HG03565 (cell line): Measurements from ENCODE around the gene NRXN2.

ENCODE experiments used
- ATAC-seq: cut with Tn5 transposase; IDR thresholded peaks from one replicate; pipeline ENCODE4 v1.9.1; 2021; ENCODE audit warnings: mild to moderate bottlenecking, moderate library complexity; ENCODE audit not compliant: unreplicated experiment

NRXN2 gene

GRCh38 chr11:64722141-64723065 is 594 bp downstream of the NRXN2 start:
- no peak for ATAC-seq

DNA sequence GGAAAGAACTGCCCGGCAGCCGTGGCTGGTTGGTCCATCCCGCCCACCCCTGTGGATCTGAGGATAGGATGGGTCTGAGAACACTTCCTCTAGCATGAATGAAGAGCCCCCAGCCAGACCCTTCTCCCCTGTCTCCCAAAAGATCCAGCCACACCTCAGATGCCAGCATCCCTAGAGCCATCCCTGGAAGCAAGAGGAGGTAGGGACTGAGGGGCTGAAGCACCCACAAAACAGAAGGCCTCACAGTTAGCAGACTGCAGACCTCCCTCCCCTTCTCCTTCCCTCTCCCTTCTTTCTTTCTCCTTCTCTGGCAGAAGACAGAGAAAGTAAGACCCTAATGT is 1.7 kb downstream of the NRXN2 start:
- no peak for ATAC-seq

DNA sequence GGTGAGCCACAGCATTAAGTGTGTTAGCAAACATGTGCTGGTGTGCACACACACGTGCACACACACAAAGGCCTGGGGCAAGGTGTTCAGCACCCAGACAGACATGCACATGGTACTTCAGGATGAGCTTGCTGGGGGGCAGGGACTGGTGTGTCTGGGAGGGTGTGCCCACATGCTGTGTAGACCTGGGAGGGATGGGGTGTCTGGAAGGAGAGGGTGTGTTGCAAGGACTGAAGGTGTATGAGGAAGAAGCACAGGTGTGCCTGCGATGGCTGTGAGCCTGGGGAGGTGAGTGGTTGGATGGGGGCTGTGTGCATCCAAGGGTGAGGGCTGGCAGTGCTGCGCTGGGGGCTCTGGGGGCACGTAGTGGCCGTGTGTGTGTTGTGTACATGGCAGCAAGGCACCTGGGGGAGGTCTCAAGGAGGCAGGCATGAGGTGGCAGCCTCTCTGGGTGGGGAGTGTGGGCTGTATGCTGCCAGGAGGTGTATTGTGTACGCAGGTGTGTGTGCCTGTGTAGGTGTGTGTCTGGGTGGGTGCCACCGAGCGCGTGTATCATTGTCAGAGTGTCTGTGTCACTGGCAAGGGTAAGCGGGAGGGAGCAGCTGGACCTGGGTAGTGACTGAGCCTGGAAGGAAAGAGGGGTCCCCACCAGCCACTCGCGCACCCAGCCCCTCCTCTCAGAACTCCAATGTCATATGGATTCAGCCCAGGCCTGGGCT is 2.2 kb downstream of the NRXN2 start:
- ATAC-seq: no peak

DNA sequence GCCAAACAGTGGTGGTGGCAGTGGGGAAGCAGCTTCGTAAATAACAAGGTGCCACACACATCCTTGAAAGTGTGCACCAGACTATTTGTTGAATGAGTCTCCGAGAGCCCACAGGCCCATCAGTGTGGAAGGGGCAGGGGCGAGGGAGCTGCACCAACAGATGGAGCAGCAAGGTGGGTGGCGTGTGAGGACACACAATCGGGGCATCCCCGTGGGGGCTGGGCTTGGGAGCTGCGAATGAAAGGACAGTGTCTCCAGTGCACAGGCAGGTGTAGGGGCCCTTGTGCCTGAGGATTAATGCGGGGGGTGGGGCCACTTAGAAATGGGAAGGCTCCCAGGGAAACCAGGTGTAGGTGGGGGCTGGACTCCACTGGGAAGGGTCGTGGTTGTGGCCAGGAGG is 2.8 kb downstream of the NRXN2 start:
- ATAC-seq: no peak

- no peak for ATAC-seq
These were observed 3.6 kb downstream of the NRXN2 start for GRCh38 chr11:64719406-64719805.

GRCh38 chr11:64718780-64719124 is 4.2 kb downstream of the NRXN2 start:
- ATAC-seq: no peak

- ATAC-seq: no peak
These were observed 4.8 kb downstream of the NRXN2 start for GRCh38 chr11:64718084-64718779.

GRCh38 chr11:64717268-64717578 is 5.8 kb downstream of the NRXN2 start:
- ATAC-seq: no peak

DNA sequence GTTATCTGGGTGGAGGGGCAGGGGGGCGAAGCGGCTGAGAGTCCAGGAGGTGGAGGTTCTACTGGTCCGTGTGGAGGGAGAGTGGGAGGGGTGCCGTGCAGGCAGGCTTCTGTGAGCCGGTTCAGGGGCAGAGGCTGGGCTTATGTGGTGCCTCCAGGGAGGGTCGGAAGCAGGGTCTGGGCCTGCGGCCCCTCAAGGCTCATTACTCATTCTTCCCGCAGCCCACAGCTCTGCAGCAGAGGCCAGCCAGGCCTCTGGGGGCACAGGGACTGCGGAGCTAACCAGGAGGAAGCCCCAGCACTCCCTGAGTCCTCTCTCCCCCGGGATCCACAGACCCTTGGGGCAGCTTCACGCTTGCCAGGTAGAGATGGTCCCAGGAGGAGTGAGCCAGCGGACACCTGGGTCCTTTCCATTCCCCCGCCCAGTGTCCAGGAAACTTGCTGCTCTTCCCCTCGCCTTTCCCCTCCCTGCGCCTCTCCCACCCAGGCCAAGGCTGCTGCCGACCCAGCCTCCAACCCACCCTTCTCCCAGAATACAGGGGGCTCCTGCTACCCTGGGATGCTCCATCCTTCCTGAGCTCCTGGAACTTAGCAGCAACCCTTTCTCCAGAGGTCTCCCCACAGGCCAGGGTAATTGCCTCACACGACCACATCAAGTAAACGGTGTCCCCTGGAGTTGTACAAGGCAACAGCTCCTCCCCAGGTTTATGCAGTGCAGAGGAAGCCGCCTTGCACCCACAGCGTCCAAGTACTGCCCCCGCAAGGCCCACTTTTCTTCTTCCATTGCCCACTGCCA is 6.3 kb downstream of the NRXN2 start:
- ATAC-seq: no peak

- no peak for ATAC-seq
These were observed 7.1 kb downstream of the NRXN2 start for GRCh38 chr11:64715756-64716472.

- ATAC-seq: no peak
These were observed 7.9 kb downstream of the NRXN2 start for GRCh38 chr11:64715110-64715509.

DNA sequence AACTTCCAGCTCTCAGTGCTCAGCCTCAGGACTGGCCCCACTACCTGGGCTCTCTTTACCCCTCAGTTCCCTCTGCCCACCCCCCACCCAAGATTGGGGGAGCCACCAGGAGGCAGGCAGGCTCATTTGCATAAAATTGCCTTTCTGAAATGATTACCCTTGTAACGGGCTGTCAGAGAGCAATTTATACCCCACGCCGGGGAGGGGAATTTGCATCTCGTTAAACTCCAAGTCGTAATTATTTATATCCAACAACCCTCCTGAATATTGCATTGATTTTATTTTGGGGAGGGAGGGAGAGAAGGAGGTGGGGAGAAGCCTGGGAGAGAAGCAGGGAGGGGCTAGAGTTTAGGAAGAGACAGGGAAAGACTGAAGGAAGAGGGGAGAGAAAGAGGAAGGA is 8.3 kb downstream of the NRXN2 start:
- ATAC-seq: no peak

DNA sequence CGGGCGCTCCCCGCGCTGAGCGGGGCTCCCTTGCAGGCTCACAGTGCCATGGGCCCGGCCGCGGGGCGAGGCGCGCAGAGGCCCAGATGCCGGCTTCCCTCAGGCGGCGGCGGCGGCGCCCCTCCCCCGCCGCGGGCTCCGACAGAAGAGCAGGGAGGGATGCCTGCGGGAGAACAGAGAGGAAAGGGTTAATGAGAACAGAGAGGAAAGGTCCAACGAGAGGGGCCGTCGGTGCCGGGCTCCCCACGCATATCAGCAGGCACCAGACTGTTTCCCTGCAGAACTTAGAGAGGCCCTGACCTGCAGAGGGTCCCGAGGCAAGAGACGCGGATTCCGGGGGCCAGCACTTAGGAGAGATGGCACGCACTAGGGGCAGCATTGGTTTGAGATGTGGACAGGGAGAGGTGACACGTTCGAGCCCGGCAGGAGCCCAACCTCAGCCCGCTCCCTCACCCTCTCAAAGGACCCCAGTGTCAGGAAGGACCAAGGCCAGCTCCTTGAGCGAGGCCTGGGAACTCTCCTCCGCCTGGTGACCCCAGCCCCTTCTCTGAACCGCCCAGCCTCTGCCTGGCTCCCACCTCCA is 9.1 kb downstream of the NRXN2 start:
- ATAC-seq: no peak

DNA sequence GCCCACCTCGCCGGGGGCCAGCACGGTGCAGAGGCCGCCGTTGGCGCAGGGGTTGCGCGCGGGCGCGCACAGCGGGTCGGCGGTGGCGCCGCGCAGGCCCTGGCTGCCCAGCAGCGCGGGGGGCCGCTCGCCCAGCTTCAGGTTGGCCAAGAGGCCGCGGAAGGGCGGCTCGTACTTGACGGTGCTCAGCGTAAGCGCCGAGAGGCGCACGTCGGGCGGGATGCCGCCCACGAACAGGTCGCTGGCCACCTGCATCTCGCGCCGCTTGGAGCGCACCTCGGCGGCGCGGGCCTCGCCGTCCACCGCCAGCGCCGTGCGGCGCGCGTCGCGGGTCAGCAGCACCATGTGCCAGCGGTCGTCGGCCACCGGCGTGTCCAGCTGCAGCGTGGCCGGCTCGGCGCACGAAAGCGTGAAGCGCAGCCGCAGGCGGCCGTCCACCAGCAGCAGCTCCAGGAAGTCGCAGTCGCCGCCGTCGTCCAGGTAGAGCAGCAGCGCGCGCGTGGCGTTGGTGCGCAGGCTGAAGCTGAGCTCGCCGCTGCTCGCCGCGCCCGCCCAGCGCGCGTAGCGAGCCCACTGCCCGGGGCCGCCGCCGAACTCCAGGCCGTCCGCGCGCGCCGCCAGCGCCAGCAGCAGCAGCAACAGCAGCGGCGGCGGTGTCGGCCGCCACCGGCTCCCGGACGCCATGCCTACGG is 9.8 kb downstream of the NRXN2 start:
- no peak for ATAC-seq

DNA sequence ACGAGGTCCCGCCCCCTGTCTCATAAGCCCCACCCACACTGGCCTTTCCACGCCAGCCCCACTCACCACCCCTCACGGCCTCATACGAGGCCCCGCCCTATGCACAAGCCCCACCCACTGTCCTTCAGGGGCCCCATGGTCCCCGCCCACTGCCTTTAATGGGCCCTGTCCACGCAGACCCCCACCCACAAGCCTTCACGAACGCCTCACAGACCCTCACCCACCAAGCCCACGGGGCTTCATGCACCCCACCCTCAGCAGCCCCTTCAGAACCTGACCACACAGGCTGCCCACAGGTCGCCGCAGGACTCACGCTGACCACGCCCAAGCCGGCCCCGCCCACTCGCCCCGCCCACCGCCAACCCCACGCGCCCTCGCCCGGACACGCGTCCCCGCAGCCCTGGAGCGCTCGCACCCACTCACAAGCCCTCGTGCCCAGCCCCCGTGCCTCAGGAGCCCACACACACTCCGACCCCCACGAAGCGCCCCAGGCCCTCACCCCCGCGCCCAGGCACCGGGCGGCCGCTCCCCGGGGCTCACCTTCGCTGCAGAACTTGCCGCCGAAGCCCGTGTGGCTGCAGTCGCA is 10.5 kb downstream of the NRXN2 start:
- no peak for ATAC-seq

- ATAC-seq: no peak
These were observed 11.0 kb downstream of the NRXN2 start for GRCh38 chr11:64711956-64712362.

GRCh38 chr11:64711138-64711955 is 11.7 kb downstream of the NRXN2 start:
- ATAC-seq: no peak

DNA sequence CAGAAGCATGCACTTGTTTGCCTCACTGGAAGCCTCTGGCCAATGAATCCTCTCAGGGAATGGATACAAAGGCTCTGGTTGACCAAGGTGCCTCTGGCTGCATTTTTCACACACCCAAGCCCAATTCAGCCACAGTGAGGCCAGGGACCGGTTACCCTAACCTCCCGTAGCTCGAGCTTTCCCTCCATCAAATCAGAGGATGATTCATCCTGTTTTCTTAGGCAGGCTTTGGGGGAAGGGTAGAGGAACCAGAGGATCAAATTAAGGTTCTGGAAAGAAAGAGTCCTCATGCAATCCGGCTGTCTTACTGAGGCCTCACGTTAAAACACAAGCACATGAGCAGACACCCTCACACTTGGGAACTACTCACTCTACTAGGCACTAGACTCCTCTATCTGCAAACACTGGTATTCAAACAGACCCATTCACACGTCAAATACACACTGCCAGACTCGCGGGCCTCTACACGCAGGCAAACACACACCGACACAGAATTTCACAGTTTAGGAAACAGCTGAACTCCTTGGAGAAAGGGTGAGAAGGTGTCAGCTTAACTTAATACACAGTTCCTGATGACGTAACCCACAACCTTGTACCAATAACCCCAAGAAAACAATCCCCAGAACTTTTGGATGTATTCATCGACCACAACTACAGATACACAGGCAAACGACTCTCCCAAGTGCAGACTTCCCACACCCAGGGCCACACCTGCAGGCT is 12.4 kb downstream of the NRXN2 start:
- no peak for ATAC-seq
